GM10248 (cell line): Measurements from ENCODE around the gene ACTMAP.
"Not testable (repeated sequence)": the region's sequence is repeated elsewhere in the genome, so short reads cannot be mapped to it uniquely, and the experiment has no call there.

Source experiments
- CTCF ChIA-PET: fragments of 300-600 bp; sonication (Branson Sonifier 250); formaldehyde crosslinking; extraction: SDS; loops from one replicate; lab custom pipeline; 2021; ENCODE audit warnings: antibody characterized with exemption; lab: Yijun Ruan, JAX
- POLR2A ChIA-PET: fragments of 350-650 bp; sonication (Branson Sonifier 250); formaldehyde crosslinking; extraction: SDS; loops from one replicate; lab custom pipeline; 2020; ENCODE audit warnings: antibody characterized with exemption; lab: Yijun Ruan, JAX
- DNase-seq: peaks from one replicate; pipeline ENCODE4 v3.0.0; 2012; ENCODE audit errors: extremely low spot score
- TF ChIP-seq, protein P1 (sequence below): IDR thresholded peaks from 2 replicates; pipeline ENCODE4 v1.5.1; 2012; ENCODE audit warnings: mild to moderate bottlenecking, low read depth; ENCODE audit errors: extremely low read depth, missing control alignments, control extremely low read depth

The ACTMAP gene

DNA sequence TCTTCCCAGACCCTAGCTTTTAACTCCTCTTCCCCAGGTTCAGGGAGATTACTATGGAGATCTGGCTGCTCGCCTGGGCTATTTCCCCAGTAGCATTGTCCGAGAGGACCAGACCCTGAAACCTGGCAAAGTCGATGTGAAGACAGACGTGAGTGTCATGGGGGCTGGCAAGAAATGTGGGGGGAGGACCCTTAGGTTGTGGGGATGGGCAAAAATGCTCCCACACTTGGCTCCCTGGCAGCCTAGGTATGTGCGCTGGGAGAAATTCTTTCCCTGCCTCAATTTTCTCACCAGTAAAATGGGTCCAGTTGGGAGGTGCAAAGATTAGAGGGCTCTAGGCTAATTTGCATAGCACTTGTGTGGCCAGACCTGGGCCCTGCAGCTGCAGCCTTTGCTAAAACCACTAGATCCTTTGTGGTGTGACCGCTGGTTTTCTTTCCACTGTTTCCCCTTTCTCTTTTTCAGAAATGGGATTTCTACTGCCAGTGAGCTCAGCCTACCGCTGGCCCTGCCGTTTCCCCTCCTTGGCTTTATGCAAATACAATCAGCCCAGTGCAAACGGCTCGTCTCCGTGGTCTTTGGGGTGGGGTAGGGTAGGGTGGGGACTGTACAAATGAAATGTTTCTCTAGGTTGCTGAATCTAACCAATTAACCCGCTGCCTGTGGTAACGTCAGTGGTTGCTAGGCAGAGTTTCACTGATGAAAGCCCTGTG, 26.8 kb upstream of the ACTMAP start:
- CTCF ChIA-PET: interaction anchor here (0.8 to 3.7 kb wide), 11 partner anchors 19 to 487 kb away, joined by 3 to 23 read pairs (median 4); partner anchors contain the start of genes ACTMAP, EGLN2, HNRNPUL1 and SNRPA
- TF ChIP-seq, protein P1, sequence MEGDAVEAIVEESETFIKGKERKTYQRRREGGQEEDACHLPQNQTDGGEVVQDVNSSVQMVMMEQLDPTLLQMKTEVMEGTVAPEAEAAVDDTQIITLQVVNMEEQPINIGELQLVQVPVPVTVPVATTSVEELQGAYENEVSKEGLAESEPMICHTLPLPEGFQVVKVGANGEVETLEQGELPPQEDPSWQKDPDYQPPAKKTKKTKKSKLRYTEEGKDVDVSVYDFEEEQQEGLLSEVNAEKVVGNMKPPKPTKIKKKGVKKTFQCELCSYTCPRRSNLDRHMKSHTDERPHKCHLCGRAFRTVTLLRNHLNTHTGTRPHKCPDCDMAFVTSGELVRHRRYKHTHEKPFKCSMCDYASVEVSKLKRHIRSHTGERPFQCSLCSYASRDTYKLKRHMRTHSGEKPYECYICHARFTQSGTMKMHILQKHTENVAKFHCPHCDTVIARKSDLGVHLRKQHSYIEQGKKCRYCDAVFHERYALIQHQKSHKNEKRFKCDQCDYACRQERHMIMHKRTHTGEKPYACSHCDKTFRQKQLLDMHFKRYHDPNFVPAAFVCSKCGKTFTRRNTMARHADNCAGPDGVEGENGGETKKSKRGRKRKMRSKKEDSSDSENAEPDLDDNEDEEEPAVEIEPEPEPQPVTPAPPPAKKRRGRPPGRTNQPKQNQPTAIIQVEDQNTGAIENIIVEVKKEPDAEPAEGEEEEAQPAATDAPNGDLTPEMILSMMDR: no peak
- POLR2A ChIA-PET: interaction anchor here (0.7 to 3.1 kb wide), 8 partner anchors 21 to 489 kb away, joined by 3 to 35 read pairs (median 5); partner anchors contain the start of genes ACTMAP, EGLN2 and SNRPA
- peak; percentile 87 for DNase-seq

GRCh38 chr19:40776364-40776763, 26.1 kb upstream of the ACTMAP start:
- ChIA-PET CTCF (interaction anchor here (0.8 to 3.7 kb wide), 5 partner anchors 19 to 488 kb away, joined by 3 to 23 read pairs (median 3); partner anchors contain the start of genes EGLN2 and HNRNPUL1), POLR2A (interaction anchor here (3.1 kb wide), 1 partner anchor 22 kb away, joined by 35 read pairs; the partner anchor contains the start of gene EGLN2)
- TF ChIP-seq, protein P1: no peak
- DNase-seq: no peak

DNA sequence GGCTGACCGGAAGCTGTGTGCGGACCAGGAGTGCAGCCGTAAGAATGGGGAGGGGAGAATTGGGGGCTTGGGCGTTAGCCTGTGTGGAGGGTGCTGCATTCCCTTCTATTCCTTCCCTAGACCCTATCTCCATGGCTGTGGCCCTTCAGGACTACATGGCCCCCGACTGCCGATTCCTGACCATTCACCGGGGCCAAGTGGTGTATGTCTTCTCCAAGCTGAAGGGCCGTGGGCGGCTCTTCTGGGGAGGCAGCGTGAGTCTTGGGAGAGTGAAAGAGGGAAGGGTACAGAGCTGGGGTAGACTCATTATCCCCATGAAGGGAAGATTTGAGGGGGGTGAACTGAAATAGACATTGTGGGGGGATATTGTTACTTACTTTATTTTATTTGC, 25.4 kb upstream of the ACTMAP start:
- CTCF ChIA-PET: no interaction called here
- TF ChIP-seq, protein P1: no peak
- POLR2A ChIA-PET: no interaction called here
- DNase-seq: no peak

GRCh38 chr19:40774916-40775631, 24.8 kb upstream of the ACTMAP start, which contains the start of gene MIA:
MIA (plus strand) TSS chr19:40775521; CDS start chr19:40775543, 22 bp downstream.
- DNase-seq: no peak
- CTCF ChIA-PET: no interaction called here
- POLR2A ChIA-PET: no interaction called here
- TF ChIP-seq, protein P1: no peak

- not testable (repeated sequence) for DNase-seq
- ChIA-PET CTCF (interaction anchor here (0.6 to 1.6 kb wide), 5 partner anchors 13 to 136 kb away, joined by 3 to 6 read pairs (median 4); partner anchors contain the start of gene EGLN2), POLR2A (interaction anchor here (0.6 kb wide), 1 partner anchor 22 kb away, joined by 9 read pairs; no protein-coding TSS in a partner anchor)
These were observed 21.0 kb upstream of the ACTMAP start for GRCh38 chr19:40771101-40771862.

- CTCF ChIA-PET: no interaction called here
- POLR2A ChIA-PET: interaction anchor here (0.6 kb wide), 1 partner anchor 9 kb away, joined by 3 read pairs; the partner anchor contains the start of gene RAB4B
These were observed 18.6 kb upstream of the ACTMAP start for GRCh38 chr19:40768869-40769268.

GRCh38 chr19:40766385-40766784, 16.1 kb upstream of the ACTMAP start:
- ChIA-PET POLR2A (interaction anchor here (1.1 kb wide), 1 partner anchor 11 kb away, joined by 9 read pairs; no protein-coding TSS in a partner anchor), CTCF (interaction anchor here (0.8 to 2.0 kb wide), 2 partner anchors 12 to 36 kb away, joined by 3 to 5 read pairs; partner anchors contain the start of gene RAB4B)
- not testable (repeated sequence) for DNase-seq

More at GRCh38 chr19:40768869-40769268, 18.6 kb upstream of the ACTMAP start:
- no peak for DNase-seq
- TF ChIP-seq, protein P1: no peak
